GM23248 (cell line): ENCODE data around the gene TGFBR1. TPM values are rescaled to one million over a fixed set of nuclear protein-coding genes. Genes with fewer than 3 reads are reported as not detected.

Experiments used
- DNase-seq: peaks from one replicate; pipeline ENCODE4 v3.0.0-alpha.2; 2015
- H2AFZ ChIP-seq: fragments of 200-600 bp; sonication (generic); 2 replicates; pipeline ENCODE4 v1.6.1; 2016; ENCODE audit warnings: antibody characterized with exemption
- H3F3A ChIP-seq: fragments of 200-600 bp; sonication (generic); 2 replicates; pipeline ENCODE4 v1.6.1; 2016; ENCODE audit warnings: mild to moderate bottlenecking, antibody characterized with exemption, mixed run types; ENCODE audit not compliant: insufficient read depth
- H3K27ac ChIP-seq: fragments of 200-600 bp; sonication (generic); 2 replicates; pipeline ENCODE4 v1.5.1; 2016; ENCODE audit warnings: mild to moderate bottlenecking
- H3K27me3 ChIP-seq: fragments of 200-600 bp; sonication (generic); replicated peaks from 2 replicates; pipeline ENCODE4 v1.6.1; 2016; ENCODE audit warnings: mild to moderate bottlenecking; ENCODE audit not compliant: insufficient read depth
- H3K36me3 ChIP-seq: fragments of 200-600 bp; sonication (generic); 2 replicates; pipeline ENCODE4 v1.6.1; 2016; ENCODE audit warnings: low read depth, mild to moderate bottlenecking
- H3K4me1 ChIP-seq: fragments of 200-600 bp; sonication (generic); 2 replicates; pipeline ENCODE4 v1.6.1; 2016; ENCODE audit warnings: mild to moderate bottlenecking; ENCODE audit not compliant: insufficient read depth
- H3K4me2 ChIP-seq: fragments of 200-600 bp; sonication (generic); one replicate; pipeline ENCODE4 v1.6.1; 2016; ENCODE audit warnings: mild to moderate bottlenecking; ENCODE audit not compliant: unreplicated experiment
- H3K4me3 ChIP-seq: fragments of 200-600 bp; sonication (generic); 2 replicates; pipeline ENCODE4 v1.5.1; 2016; ENCODE audit warnings: mild to moderate bottlenecking
- H3K79me2 ChIP-seq: fragments of 200-600 bp; sonication (generic); 2 replicates; pipeline ENCODE4 v1.6.1; 2016; ENCODE audit warnings: mild to moderate bottlenecking; ENCODE audit not compliant: insufficient read depth
- H3K9ac ChIP-seq: fragments of 200-600 bp; sonication (generic); 2 replicates; pipeline ENCODE4 v1.6.1; 2016; ENCODE audit warnings: mild to moderate bottlenecking
- H3K9me2 ChIP-seq: fragments of 200-600 bp; sonication (generic); 2 replicates; pipeline ENCODE4 v1.6.1; 2016; ENCODE audit warnings: mixed run types, mild to moderate bottlenecking, moderate library complexity; ENCODE audit not compliant: insufficient read depth
- H3K9me3 ChIP-seq: fragments of 200-600 bp; sonication (generic); one replicate; pipeline ENCODE4 v1.6.1; 2017; ENCODE audit warnings: low read depth
- H4K20me1 ChIP-seq: fragments of 200-600 bp; sonication (generic); 2 replicates; pipeline ENCODE4 v1.6.0; 2016; ENCODE audit not compliant: insufficient read depth
- EZH2 ChIP-seq: fragments of 200-600 bp; sonication (generic); IDR thresholded peaks from 2 replicates; pipeline ENCODE4 v1.6.1; 2018; ENCODE audit warnings: antibody characterized with exemption, mild to moderate bottlenecking; ENCODE audit not compliant: insufficient read depth, poor library complexity, severe bottlenecking
- EZH2phosphoT487 ChIP-seq: fragments of 200-600 bp; sonication (generic); IDR thresholded peaks from 2 replicates; pipeline ENCODE4 v1.6.1; 2018; ENCODE audit warnings: antibody characterized with exemption, moderate library complexity, mild to moderate bottlenecking, low read depth; ENCODE audit not compliant: insufficient read depth
- WGBS, 2 experiments: methylation state at CpG; one replicate each; pipeline ENCODE4 v1.1.6; 2015 to 2017; ENCODE audit warnings: low lambda C conversion rate in 2 of 2, low coverage in 1 of 2; ENCODE audit errors: missing lambda C conversion rate in 2 of 2; 5-methylcytosine and 5-hydroxymethylcytosine counted together
- in situ Hi-C: fragments of 300-500 bp; cut with MboI; formaldehyde crosslinking; loops from 2 replicates; pipeline ENCODE4 v1.15.0; 2020
- polyA plus RNA-seq: library from polyadenylated mRNA; unstranded; fragments of >200 nt; fragmentation: Nextera tagmentation; extraction: Ambion mirVana; gene quantifications from 2 replicates; pipeline ENCODE4 v1.2.1, GENCODE V29; 2016
- total RNA-seq: library from RNA; depleted of rRNA; stranded (reverse); fragments of >200 nt; shearing (Covaris generic); gene quantifications from 2 replicates; pipeline ENCODE4 v1.2.3, GENCODE V29; 2014

TGFBR1 gene
- total and polyA plus RNA-seq, 2 experiments from 2014 or later = 46.3 to 73.9 TPM

- Histone ChIP-seq H4K20me1 (no peaks in the 10 kb centered on the region), H3K79me2 (no peaks in the 10 kb centered on the region), H3K36me3 (no peaks in the 10 kb centered on the region), H3K27ac (no peak overlapping the region), H3F3A (no peaks in the 10 kb centered on the region), H3K9me2 (no peaks in the 10 kb centered on the region), H3K4me2 (peak overlapping the region; percentile 72), H3K9me3 (no peaks in the 10 kb centered on the region), H3K9ac (no peak overlapping the region), H3K27me3 (0 out of 2 replicates have a peak, but pooled peaks cover 11% of the 10 kb centered on the region), H3K4me1 (no peaks in the 10 kb centered on the region; the same call in 1 of the 2 replicates), H3K4me3 (peak overlapping the region; percentile 57), H2AFZ (peak overlapping the region; percentile 88)
- peak; percentile 90 for DNase-seq
- in situ Hi-C loops = loop anchor here (25.0 kb wide), 1 partner anchor 1028 kb away; no protein-coding TSS in a partner anchor
- TF ChIP-seq EZH2phosphoT487 (no peak), EZH2 (no peak)
- WGBS, 2 experiments = 20 to 21% methylated on average over 28 to 29 of the region's 29 CpGs
Observed at GRCh38 chr9:99184475-99185347, 79.8 kb downstream of the TGFBR1 start.

DNA sequence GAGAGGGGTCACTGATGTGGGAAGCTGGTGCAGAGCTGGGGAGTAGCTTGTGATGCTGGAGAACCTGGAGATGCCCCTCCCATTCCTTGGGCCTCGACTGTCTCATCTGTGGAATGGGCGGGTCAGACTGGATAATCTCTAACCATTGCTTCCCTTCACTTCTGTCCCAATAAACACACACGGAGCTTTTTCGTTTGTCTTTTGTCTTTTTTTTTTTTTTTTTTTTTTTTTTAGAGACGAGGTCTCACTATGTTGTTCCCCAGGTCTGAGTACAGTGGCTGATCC lies 80.4 kb downstream of the TGFBR1 start:
- Histone ChIP-seq H3K27ac (no peak overlapping the region), H3K4me1 (no peaks in the 10 kb centered on the region; the same call in 1 of the 2 replicates), H3F3A (no peaks in the 10 kb centered on the region), H3K4me2 (no peak overlapping the region), H2AFZ (peak overlapping the region; percentile 88; the same call in 1 of the 2 replicates), H4K20me1 (no peaks in the 10 kb centered on the region), H3K27me3 (0 out of 2 replicates have a peak, but pooled peaks cover 11% of the 10 kb centered on the region), H3K9me2 (no peaks in the 10 kb centered on the region), H3K36me3 (no peaks in the 10 kb centered on the region), H3K9me3 (no peaks in the 10 kb centered on the region), H3K4me3 (no peak overlapping the region), H3K79me2 (no peaks in the 10 kb centered on the region), H3K9ac (no peak overlapping the region)
- in situ Hi-C loops = loop anchor here (25.0 kb wide), 1 partner anchor 1027 kb away; no protein-coding TSS in a partner anchor
- WGBS, 2 experiments = 81 to 82% methylated on average over 4 to 5 of the region's 5 CpGs
- TF ChIP-seq EZH2phosphoT487 = no peak
- no peak for TF ChIP-seq EZH2
- DNase-seq = no peak

DNA sequence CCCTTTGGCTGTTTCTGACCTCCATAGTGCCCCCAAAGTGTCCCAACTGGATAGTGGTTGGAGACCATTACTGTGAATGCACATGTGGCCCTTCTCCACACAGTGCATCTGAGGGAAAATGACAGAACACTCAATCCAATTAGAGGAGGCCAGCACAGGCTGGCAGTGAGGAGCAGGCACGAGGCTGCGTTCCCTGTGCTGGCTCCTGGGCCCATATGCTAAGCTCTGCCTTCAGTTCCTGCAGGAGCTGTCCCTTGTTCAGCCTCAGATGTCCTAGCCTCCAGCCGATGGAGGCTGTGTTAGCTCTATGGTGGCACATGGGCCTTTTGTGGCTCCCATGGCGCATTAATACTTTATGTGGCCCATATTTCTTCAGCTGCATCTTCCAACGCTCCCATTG lies 81.0 kb downstream of the TGFBR1 start:
- H3F3A ChIP-seq = no peaks in the 10 kb centered on the region
- 70 to 78% methylated on average over 5 of the region's 5 CpGs for WGBS, 2 experiments
- H3K27me3 ChIP-seq = 0 out of 2 replicates have a peak, but pooled peaks cover 11% of the 10 kb centered on the region
- no peak overlapping the region for H3K4me2 ChIP-seq
- no peak for TF ChIP-seq EZH2phosphoT487
- no peak for TF ChIP-seq EZH2
- DNase-seq = no peak
- H3K4me1 ChIP-seq = no peaks in the 10 kb centered on the region; the same call in 1 of the 2 replicates
- H3K27ac ChIP-seq = no peak overlapping the region
- H3K4me3 ChIP-seq = no peak overlapping the region
- H3K9me3 ChIP-seq = no peaks in the 10 kb centered on the region
- no peaks in the 10 kb centered on the region for H4K20me1 ChIP-seq
- H3K9me2 ChIP-seq = no peaks in the 10 kb centered on the region
- no peaks in the 10 kb centered on the region for H3K79me2 ChIP-seq
- in situ Hi-C loops = loop anchor here (25.0 kb wide), 1 partner anchor 1026 kb away; no protein-coding TSS in a partner anchor
- no peak overlapping the region for H2AFZ ChIP-seq
- H3K9ac ChIP-seq = no peak overlapping the region
- H3K36me3 ChIP-seq = no peaks in the 10 kb centered on the region

DNA sequence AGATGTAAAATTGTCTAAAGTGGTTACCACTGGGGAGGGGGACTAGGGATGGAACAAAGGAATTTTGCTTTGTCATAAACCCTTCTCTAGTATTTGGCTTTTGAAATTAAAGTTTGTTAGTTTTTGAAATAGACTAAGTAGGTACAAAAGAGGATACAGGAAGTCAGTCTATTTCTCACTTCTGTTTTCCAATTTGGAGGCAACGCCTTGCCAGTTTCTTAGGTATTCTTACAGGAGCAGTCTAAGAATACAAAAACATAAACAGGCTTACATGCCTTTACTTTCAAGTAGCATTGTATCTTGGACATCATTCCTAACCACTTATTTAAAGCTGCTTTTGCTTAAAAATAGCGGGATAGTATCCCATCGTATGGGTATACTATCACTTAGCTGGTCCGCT lies 82.4 kb downstream of the TGFBR1 start:
- Histone ChIP-seq H2AFZ (no peak overlapping the region), H3K36me3 (no peaks in the 10 kb centered on the region), H3K79me2 (no peaks in the 10 kb centered on the region), H3K9me3 (no peaks in the 10 kb centered on the region), H3F3A (no peaks in the 10 kb centered on the region), H3K9me2 (no peaks in the 10 kb centered on the region), H3K4me1 (no peaks in the 10 kb centered on the region; the same call in 1 of the 2 replicates), H3K4me3 (no peak overlapping the region), H3K9ac (no peak overlapping the region), H3K27ac (no peak overlapping the region), H4K20me1 (no peaks in the 10 kb centered on the region), H3K27me3 (0 out of 2 replicates have a peak, but pooled peaks cover 11% of the 10 kb centered on the region), H3K4me2 (no peak overlapping the region)
- TF ChIP-seq EZH2phosphoT487 (no peak), EZH2 (no peak)
- DNase-seq = no peak
- in situ Hi-C loops = loop anchor here (25.0 kb wide), 1 partner anchor 1025 kb away; no protein-coding TSS in a partner anchor
- 89 to 94% methylated on average over 4 of the region's 4 CpGs for WGBS, 2 experiments
